ENCODE measurements around the gene SELENOS. TPM values are rescaled to one million over a fixed set of nuclear protein-coding genes. Genes with fewer than 3 reads are reported as not detected.

The SELENOS gene
- total and polyA plus RNA-seq, 11 donors: 38.7 to 209 (median 49.8) TPM

- ATAC-seq (no peak), DNase-seq (no peak)
- H3K4me3 ChIP-seq: no peak overlapping the region
- intact Hi-C loops (cut with DNase I): loop anchor here in 1 of 10 donors (5.0 kb wide), 1 partner anchor 36 kb away; no protein-coding TSS in a partner anchor
- H3K27ac ChIP-seq: no peak overlapping the region
- peaks cover 0 to 48% (median 20%) of the 10 kb centered on the region in 9 donors for H3K36me3 ChIP-seq
- H3K4me1 ChIP-seq: peaks cover 0 to 58% (median 14%) of the 10 kb centered on the region in 12 donors
- no peaks in the 10 kb centered on the region for H3K27me3 ChIP-seq
- 78 to 91% (median 80%) methylated on average over 5 of the region's 5 CpGs for WGBS, 4 donors
- TF ChIP-seq POLR2A (IDR thresholded peaks at IDR 0.05): no peak
- TF ChIP-seq CTCF (IDR thresholded peaks at IDR 0.05): no peak
- H3K9me3 ChIP-seq: peaks cover 0 to 10% (median under 1%) of the 10 kb centered on the region in 12 donors
Observed at GRCh38 chr15:101233651-101234280, 43.5 kb downstream of the SELENOS start.

GRCh38 chr15:101232677-101233076 lies 44.6 kb downstream of the SELENOS start:
- Histone ChIP-seq H3K4me1 (peaks cover 0 to 58% (median 14%) of the 10 kb centered on the region in 12 donors), H3K4me3 (no peak overlapping the region), H3K9me3 (peaks cover 0 to 21% (median 9%) of the 10 kb centered on the region in 12 donors), H3K36me3 (peaks cover 0 to 58% (median 20%) of the 10 kb centered on the region in 9 donors), H3K27ac (peak overlapping the region in 1 of 12 donors; percentile 9), H3K27me3 (no peaks in the 10 kb centered on the region)
- 37 to 69% (median 49%) methylated on average over 2 to 5 of the region's 5 CpGs for WGBS, 4 donors
- intact Hi-C loops (cut with DNase I): loop anchor here in 1 of 10 donors (5.0 kb wide), 1 partner anchor 35 kb away; no protein-coding TSS in a partner anchor
- no peak for DNase-seq
- no peak for TF ChIP-seq CTCF (IDR thresholded peaks at IDR 0.05)
- TF ChIP-seq POLR2A (IDR thresholded peaks at IDR 0.05): no peak
- ATAC-seq: peak; percentile 61 to 93 (median 84)

GRCh38 chr15:101228313-101228712 lies 49.0 kb downstream of the SELENOS start:
- TF ChIP-seq CTCF (IDR thresholded peaks at IDR 0.05): no peak
- TF ChIP-seq POLR2A (IDR thresholded peaks at IDR 0.05): no peak
- H3K36me3 ChIP-seq: peaks cover 0 to 61% (median 6%) of the 10 kb centered on the region in 9 donors
- peaks cover 0 to 22% (median 9%) of the 10 kb centered on the region in 12 donors for H3K9me3 ChIP-seq
- ATAC-seq (no peak), DNase-seq (no peak)
- no peaks in the 10 kb centered on the region for H3K27me3 ChIP-seq
- H3K4me3 ChIP-seq: no peak overlapping the region
- H3K4me1 ChIP-seq: peaks cover 0 to 49% (median 13%) of the 10 kb centered on the region in 12 donors
- intact Hi-C loops (cut with DNase I): no loop called here
- H3K27ac ChIP-seq: no peak overlapping the region

- H3K4me1 ChIP-seq: peaks cover 0 to 60% (median 10%) of the 10 kb centered on the region in 12 donors
- peaks cover 0 to 22% (median 9%) of the 10 kb centered on the region in 12 donors for H3K9me3 ChIP-seq
- H3K27ac ChIP-seq: no peak overlapping the region
- intact Hi-C loops (cut with DNase I): no loop called here
- DNase-seq (no peak), ATAC-seq (no peak)
- peaks cover 0 to 56% (median 0%) of the 10 kb centered on the region in 9 donors for H3K36me3 ChIP-seq
- WGBS, 4 donors: 43 to 59% (median 48%) methylated on average over 5 of the region's 5 CpGs
- no peaks in the 10 kb centered on the region for H3K27me3 ChIP-seq
- no peak overlapping the region for H3K4me3 ChIP-seq
- TF ChIP-seq CTCF (IDR thresholded peaks at IDR 0.05): no peak
- no peak for TF ChIP-seq POLR2A (IDR thresholded peaks at IDR 0.05)
Observed at GRCh38 chr15:101225658-101226057, 51.6 kb downstream of the SELENOS start.

Other genes starting within 250 kb of the SELENOS start
- 10 to 100 TPM in 7 of 9 donors, 1 to 10 TPM in 2; 8.7 to 41.3 (median 11.1) TPM for gene CHSY1, start 25.4 kb downstream of the SELENOS start, total RNA-seq
- 1 to 10 TPM; 5.6 to 8.7 TPM for gene CHSY1, start 25.4 kb downstream of the SELENOS start, polyA plus RNA-seq
- 10 to 100 TPM; 17.6 to 44.3 (median 28.6) TPM for gene SNRPA1, start 17.8 kb upstream of the SELENOS start, total RNA-seq
- 10 to 100 TPM; 30.2 to 57.8 TPM for gene SNRPA1, start 17.8 kb upstream of the SELENOS start, polyA plus RNA-seq
- gene PCSK6, start 212.2 kb upstream of the SELENOS start, total RNA-seq: 10 to 100 TPM in 8 of 9 donors, 1 to 10 TPM in 1; 7.3 to 41.7 (median 23.5) TPM
- 1 to 10 TPM; 7.4 TPM for gene PCSK6, start 212.2 kb upstream of the SELENOS start, polyA plus RNA-seq

Data from heart left ventricle (tissue), 16 donors.